Pons (tissue), 1 donor: ENCODE measurements around the gene VPS33A.
"Not testable (repeated sequence)": the region's sequence is repeated elsewhere in the genome, so short reads cannot be mapped to it uniquely, and the experiment has no call there.

Source experiments
- DNase-seq: peaks from one replicate; pipeline ENCODE4 v3.0.0-alpha.2; 2016; ENCODE audit warnings: low spot score

The VPS33A gene

GRCh38 chr12:122204167-122205052 lies 61.9 kb downstream of the VPS33A start:
- DNase-seq = no peak

DNA sequence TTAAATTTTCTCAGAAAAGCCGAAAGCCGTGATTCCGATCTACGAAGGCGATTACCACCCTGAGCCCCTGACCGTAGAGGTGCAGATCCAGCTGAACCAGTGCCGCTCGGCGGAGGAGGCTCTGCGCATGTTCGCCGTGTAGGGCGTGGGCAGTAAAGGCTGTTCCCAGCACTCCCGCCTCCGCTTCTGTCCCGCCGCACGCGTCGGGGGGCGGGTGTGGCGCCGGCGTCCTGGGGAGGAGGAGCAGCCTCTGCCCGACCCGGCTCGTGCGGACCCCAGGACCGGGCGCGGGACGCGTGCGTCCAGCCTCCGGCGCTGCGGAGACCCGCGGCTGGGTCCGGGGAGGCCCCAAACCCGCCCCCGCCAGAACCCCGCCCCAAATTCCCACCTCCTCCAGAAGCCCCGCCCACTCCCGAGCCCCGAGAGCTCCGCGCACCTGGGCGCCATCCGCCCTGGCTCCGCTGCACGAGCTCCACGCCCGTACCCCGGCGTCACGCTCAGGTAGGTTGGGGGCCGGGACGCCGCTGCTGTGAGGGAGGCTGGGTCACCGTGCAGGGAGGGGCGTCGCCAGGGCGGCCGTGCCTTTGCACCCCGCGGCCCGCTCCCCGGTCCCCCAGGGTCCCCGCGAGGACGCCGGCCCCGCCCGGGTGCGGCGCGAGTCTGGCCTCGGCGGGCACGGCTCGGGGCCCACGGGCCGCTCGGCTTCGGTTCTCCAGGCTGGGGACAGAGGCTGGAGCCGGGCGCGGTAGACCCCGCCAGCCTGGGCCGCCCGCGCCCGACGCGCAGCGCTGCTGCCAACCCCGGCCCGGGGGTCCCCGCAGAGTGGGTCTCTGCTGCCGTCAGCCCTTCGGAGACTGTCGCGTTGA lies 62.8 kb downstream of the VPS33A start, which contains the start of gene B3GNT4:
TSS of gene B3GNT4 (plus strand) at position 409 of the 866 bp plus-strand sequence. CDS start 910 bp downstream, outside the sequence.
- no peak for DNase-seq

- DNase-seq = not testable (repeated sequence)
Measured at GRCh38 chr12:122202811-122203210, 63.5 kb downstream of the VPS33A start.

GRCh38 chr12:122202017-122202416 lies 64.3 kb downstream of the VPS33A start:
- no peak for DNase-seq

- no peak for DNase-seq
Measured at GRCh38 chr12:122201381-122201780, 64.9 kb downstream of the VPS33A start.

DNA sequence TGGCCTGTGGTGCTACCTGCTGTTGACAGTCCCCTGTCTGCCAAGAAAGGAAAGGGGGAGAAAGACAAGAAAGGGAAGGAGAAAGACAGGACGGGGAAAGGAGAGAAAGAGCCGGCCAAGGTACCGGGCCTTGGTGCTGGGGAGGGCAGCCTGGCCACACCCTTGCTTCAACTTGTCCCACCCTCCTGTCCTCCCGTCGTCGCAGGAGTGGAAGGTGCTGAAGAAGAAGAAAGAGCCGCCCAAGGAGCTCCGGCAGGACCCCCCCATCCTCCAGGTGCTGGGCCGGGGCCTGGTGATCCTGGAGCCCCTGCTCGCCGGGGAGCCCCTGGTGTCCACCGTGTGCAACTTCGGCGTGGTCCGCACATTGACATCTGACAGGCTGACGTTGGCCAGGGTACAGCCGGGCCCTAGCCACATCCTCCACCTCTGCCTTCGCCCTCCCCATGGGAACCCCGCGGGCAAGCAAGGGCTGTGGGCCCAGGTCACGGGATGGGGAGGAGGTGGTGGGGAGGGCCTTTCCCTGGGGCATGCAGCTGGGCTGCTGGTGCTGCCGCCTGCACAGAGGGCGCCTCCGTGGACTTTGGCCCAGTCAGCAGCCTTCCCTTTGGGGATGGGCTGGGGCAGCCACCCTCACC lies 65.6 kb downstream of the VPS33A start:
- no peak for DNase-seq

- DNase-seq = no peak
Measured at GRCh38 chr12:122199484-122200355, 66.6 kb downstream of the VPS33A start.

DNA sequence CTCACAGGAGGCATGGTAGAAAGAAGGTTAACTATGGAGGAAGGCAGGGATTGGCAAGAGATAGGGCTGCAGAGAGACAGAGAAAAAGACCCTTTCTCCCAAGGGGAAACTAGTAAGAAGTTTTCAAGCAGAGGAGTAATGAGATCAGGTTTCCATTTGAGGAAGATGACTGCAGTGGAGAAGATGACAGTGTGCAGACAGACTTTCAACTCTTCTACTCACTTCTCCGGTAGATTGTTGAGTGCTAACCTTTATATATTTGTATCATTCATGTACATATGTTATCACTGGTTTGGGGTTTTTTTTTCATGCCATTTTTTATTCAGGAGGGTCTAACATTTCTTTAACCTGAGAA lies 68.7 kb downstream of the VPS33A start:
- no peak for DNase-seq

- no peak for DNase-seq
Measured at GRCh38 chr12:122195405-122195804, 70.9 kb downstream of the VPS33A start.

DNA sequence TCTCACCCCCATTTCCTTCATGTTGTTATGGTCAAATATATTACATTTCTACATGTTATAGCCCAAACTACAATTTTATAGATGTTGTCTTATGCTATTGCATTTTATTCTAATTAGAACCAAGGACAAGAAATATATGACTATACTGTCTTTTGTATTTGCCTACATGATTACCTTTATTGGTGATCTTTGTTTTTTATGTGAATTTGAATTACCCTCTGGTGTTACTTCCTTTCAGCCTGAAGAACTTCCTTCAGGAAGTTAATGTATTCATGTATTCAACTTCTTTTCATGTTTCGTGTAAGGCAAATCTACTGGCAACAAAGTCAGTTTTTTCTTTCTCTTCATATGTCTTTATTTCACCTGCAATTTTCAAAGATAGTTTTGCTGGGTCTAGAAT lies 71.5 kb downstream of the VPS33A start:
- DNase-seq = no peak

DNA sequence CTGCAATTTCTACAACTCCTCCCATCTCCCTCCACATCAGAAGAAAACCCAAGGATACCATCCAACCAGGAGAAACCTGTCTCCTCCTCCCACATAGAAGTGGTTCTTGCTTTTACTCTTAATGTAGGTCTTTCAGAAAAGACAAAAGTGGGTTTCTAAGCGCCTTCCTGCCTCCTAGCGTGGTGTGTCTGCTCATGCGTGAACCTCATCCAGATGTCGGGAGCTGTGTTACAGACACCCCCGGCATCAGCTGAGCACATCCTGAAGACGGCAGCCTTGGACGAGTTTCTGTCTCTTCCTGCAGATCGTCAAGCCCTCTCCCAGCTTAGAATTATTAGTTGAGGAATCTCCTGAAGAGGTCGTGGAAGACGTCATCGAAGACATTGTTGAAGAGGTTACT lies 73.9 kb downstream of the VPS33A start:
- no peak for DNase-seq

DNA sequence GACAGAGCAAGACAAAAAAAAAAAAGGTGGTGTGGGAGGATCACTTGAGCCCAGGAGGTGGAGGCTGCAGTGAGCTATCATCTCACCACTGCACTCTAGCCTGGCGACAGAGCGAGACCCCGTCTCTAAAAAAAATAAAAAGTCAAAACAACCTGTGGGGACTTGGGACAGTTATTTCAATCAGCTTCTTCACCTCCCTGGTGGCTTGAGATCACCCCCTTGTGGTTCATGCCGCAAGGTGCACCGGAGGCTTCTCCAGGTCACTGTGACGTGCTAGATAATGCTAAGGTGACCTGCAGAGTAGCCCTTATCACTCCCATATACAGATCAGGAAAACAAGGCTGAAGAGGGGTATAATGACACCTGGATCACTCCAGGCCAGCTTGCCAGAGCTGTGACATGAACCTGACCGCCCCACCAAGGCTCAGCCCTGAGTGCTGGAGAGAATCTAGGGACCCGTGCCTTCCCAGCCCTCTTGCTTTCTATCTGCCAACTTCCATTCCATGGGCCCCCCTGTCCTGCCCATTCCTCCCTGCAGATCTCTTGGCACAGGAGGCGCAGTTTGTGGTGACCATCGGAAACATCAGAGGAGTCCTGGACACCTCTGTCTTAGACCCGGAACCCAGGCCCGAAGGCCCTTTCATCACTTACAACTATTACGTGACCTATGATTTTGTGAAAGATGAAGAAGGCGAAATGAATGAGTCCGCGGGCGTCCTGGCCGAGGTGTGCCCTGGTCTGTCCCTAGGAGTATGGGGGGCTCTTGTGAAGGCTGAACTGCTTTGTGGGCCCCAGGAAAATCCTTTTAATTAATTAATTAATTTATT lies 75.2 kb downstream of the VPS33A start:
- DNase-seq = peak; percentile 41

GRCh38 chr12:122189626-122190475 lies 76.4 kb downstream of the VPS33A start:
- DNase-seq = no peak

GRCh38 chr12:122187466-122187865 lies 78.8 kb downstream of the VPS33A start:
- no peak for DNase-seq

- DNase-seq = no peak
Measured at GRCh38 chr12:122185494-122186082, 80.7 kb downstream of the VPS33A start.

GRCh38 chr12:122185079-122185478 lies 81.2 kb downstream of the VPS33A start:
- DNase-seq = no peak

DNA sequence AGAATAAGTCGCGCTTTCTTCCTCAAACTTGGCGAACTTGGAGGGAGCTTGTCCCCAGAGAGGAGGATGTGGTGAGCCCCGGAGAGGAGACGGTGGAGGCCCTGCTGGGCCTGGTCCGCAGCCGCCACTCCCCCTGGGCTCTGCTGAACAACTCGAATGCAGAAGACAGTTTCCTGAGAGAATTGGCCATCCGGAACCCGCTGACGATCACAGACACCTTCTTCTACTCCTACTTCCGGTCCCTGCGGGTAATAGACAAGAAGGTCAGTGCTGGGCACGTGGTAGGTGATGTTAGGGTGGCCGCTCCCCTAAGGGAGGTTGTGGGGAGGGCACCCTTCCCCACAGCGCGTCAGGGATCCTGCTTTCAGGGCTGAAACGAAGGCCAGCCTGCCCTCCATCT lies 81.8 kb downstream of the VPS33A start:
- DNase-seq = no peak

DNA sequence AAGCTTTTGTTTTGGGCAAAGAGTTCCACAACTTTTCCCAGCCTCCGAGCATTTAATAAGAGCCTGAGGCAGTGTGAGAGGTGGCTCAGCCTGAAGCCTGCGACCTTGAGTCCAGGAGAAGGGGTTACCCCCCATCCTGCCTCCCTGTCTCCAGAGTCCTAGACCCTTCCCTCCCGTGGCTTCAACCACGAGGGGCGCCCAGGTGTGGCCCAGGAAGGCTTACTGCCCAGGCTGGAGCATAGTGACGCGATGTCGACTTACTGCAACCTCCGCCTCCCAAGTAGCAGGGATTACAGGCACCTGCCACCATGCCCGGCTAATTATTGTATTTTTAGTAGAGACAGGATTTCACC lies 82.7 kb downstream of the VPS33A start:
- DNase-seq = no peak

DNA sequence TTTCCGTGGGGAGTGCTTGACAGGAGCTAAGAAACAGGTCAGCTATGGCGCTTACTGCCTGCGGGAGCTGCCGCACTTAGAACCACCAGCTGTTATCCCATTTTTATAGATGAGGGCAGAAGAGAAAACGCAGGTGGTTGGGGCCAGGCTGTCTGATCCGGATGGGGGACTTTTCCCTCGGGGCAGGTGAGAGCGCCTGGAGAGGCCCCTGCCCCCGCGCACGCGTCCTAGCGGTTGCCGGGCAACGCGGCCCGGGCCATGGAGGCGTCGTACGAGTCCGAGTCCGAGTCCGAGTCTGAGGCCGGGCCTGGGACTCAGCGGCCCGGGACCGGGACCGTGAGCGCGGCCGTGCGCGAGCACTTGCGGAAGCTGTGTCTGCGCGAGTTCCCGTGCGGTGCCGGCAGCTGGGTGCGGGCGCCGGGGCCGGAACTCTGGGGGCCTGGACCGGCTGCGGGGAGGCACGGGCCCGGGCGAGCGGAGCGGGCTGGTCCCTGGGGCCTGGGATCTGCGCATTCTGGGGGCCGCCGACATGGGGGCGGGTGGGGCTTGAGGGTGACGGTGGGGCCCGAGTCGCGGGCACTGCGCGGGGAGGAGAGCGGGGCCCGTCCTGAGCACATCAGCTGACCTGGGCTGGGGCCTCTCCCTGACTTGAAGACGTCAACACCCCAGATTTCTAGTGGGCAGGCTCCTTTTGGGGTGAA lies 83.3 kb downstream of the VPS33A start, which contains the start of gene LRRC43:
TSS of gene LRRC43 (plus strand) at position 237 of the 701 bp plus-strand sequence. CDS start at position 259, 22 bp downstream.
- DNase-seq = no peak
